GM23338 (cell line): ENCODE results near the gene MTCL1. TPM values are rescaled to one million over a fixed set of nuclear protein-coding genes. Genes with fewer than 3 reads are reported as not detected.

ENCODE experiments used
- ATAC-seq: fragments of 200-7000 bp; cut with Tn5 transposase; 3 replicates; pipeline ENCODE4 v1.9.1; 2020
- DNase-seq: peaks from one replicate; pipeline ENCODE4 v3.0.0-alpha.2; 2015; ENCODE audit warnings: low spot score
- H2AFZ ChIP-seq: fragments of 200-600 bp; sonication (generic); 2 replicates; pipeline ENCODE4 v1.8.0; 2016; ENCODE audit warnings: antibody characterized with exemption, mild to moderate bottlenecking, moderate library complexity
- H3F3A ChIP-seq: fragments of 200-600 bp; sonication (generic); replicated peaks from 2 replicates; pipeline ENCODE4 v1.8.0; 2017; ENCODE audit warnings: antibody characterized with exemption, mixed run types, low read depth
- H3K27ac ChIP-seq: fragments of 200-600 bp; sonication (generic); 2 replicates; pipeline ENCODE4 v1.6.1; 2016; ENCODE audit warnings: low read depth
- H3K27me3 ChIP-seq: fragments of 200-600 bp; sonication (generic); 2 replicates; pipeline ENCODE4 v1.8.0; 2016; ENCODE audit warnings: mild to moderate bottlenecking, mixed run types, moderate library complexity; ENCODE audit not compliant: insufficient read depth
- H3K36me3 ChIP-seq: fragments of 200-600 bp; sonication (generic); 2 replicates; pipeline ENCODE4 v1.8.0; 2016; ENCODE audit warnings: mild to moderate bottlenecking; ENCODE audit not compliant: insufficient read depth
- H3K4me1 ChIP-seq: fragments of 200-600 bp; sonication (generic); 2 replicates; pipeline ENCODE4 v1.8.0; 2016; ENCODE audit warnings: mild to moderate bottlenecking, moderate library complexity; ENCODE audit not compliant: insufficient read depth
- H3K4me2 ChIP-seq: fragments of 200-600 bp; sonication (generic); 2 replicates; pipeline ENCODE4 v1.7.1; 2017; ENCODE audit warnings: mixed run types
- H3K4me3 ChIP-seq: fragments of 200-600 bp; sonication (generic); 2 replicates; pipeline ENCODE4 v1.6.1; 2016; ENCODE audit warnings: mixed run types
- H3K79me2 ChIP-seq: fragments of 200-600 bp; sonication (generic); replicated peaks from 2 replicates; pipeline ENCODE4 v1.8.0; 2017; ENCODE audit warnings: mild to moderate bottlenecking; ENCODE audit not compliant: insufficient read depth
- H3K9me2 ChIP-seq: fragments of 200-600 bp; sonication (generic); 2 replicates; pipeline ENCODE4 v1.8.0; 2017; ENCODE audit not compliant: insufficient read depth
- H4K20me1 ChIP-seq: fragments of 200-600 bp; sonication (generic); replicated peaks from 2 replicates; pipeline ENCODE4 v1.8.0; 2017; ENCODE audit warnings: mild to moderate bottlenecking; ENCODE audit not compliant: insufficient read depth
- H3K27ac Mint-ChIP-seq: 2 replicates; pipeline ENCODE4 v1.8.0; 2020; ENCODE audit warnings: inconsistent platforms, mild to moderate bottlenecking, moderate library complexity, mixed read lengths
- H3K27me3 Mint-ChIP-seq: 3 replicates; pipeline ENCODE4 v1.8.0; 2022; ENCODE audit warnings: low read depth, mild to moderate bottlenecking, moderate library complexity, mixed read lengths, inconsistent platforms; ENCODE audit not compliant: insufficient read depth, poor library complexity
- H3K36me3 Mint-ChIP-seq: 3 replicates; pipeline ENCODE4 v1.8.0; 2021; ENCODE audit warnings: low read depth, mild to moderate bottlenecking, inconsistent platforms, moderate library complexity, mixed read lengths
- H3K4me1 Mint-ChIP-seq: 3 replicates; pipeline ENCODE4 v1.8.0; 2020; ENCODE audit warnings: mild to moderate bottlenecking, inconsistent platforms, mixed read lengths
- H3K4me3 Mint-ChIP-seq: 3 replicates; pipeline ENCODE4 v1.8.0; 2021; ENCODE audit warnings: moderate library complexity, mild to moderate bottlenecking, inconsistent platforms, mixed read lengths
- H3K9me3 Mint-ChIP-seq: 3 replicates; pipeline ENCODE4 v1.8.0; 2020; ENCODE audit warnings: moderate library complexity, mild to moderate bottlenecking, inconsistent platforms, mixed read lengths
- CTCF ChIP-seq, 2 experiments: fragments of 200-600 bp in 1 of 2; sonication (generic) in 1 of 2; conservative IDR thresholded peaks; 2 replicates each; pipeline versions ENCODE4 v1.5.1 to v1.6.1; 2016 to 2017; ENCODE audit warnings: antibody characterized with exemption in 2 of 2, low read depth in 2 of 2, mild to moderate bottlenecking in 2 of 2, moderate library complexity in 1 of 2
- EZH2 ChIP-seq: fragments of 200-600 bp; sonication (generic); IDR thresholded peaks from one replicate; pipeline ENCODE4 v1.8.0; 2017; ENCODE audit warnings: antibody characterized with exemption, mild to moderate bottlenecking, low read depth; ENCODE audit not compliant: unreplicated experiment
- NANOG ChIP-seq: IDR thresholded peaks from 2 replicates; pipeline ENCODE4 v1.6.1; 2016; ENCODE audit warnings: antibody characterized with exemption, borderline replicate concordance
- POLR2AphosphoS5 ChIP-seq: IDR thresholded peaks from 2 replicates; pipeline ENCODE4 v1.6.1; 2016; ENCODE audit warnings: antibody characterized with exemption, low read depth
- ZNF114 ChIP-seq: fragments of 250-450 bp; sonication (Bioruptor Pico); IDR thresholded peaks from 2 replicates; pipeline ENCODE4 v1.5.0; 2020; ENCODE audit warnings: mild to moderate bottlenecking, moderate library complexity
- ZNF331 ChIP-seq: fragments of 250-450 bp; sonication (Bioruptor Pico); IDR thresholded peaks from 2 replicates; pipeline ENCODE4 v1.5.0; 2020; ENCODE audit warnings: low read depth, mild to moderate bottlenecking, moderate library complexity
- ZNF462 ChIP-seq: fragments of 250-450 bp; sonication (Bioruptor Pico); IDR thresholded peaks from 2 replicates; pipeline ENCODE4 v1.5.0; 2020; ENCODE audit warnings: mild to moderate bottlenecking, moderate library complexity
- polyA plus RNA-seq: library from polyadenylated mRNA; unstranded; fragments of >200 nt; fragmentation: Nextera tagmentation; extraction: Ambion mirVana; gene quantifications from 2 replicates; pipeline ENCODE4 v1.2.1, GENCODE V29; 2016
- total RNA-seq: library from RNA; depleted of rRNA; stranded (reverse); fragments of >200 nt; shearing (Covaris generic); gene quantifications from 2 replicates; pipeline ENCODE4 v1.2.3, GENCODE V29; 2014

The MTCL1 gene
- total and polyA plus RNA-seq, 2 experiments from 2014 or later: 14.4 to 45.0 TPM

- TF ChIP-seq ZNF462: no peak
- TF ChIP-seq EZH2: no peak
- no peak for TF ChIP-seq NANOG
- TF ChIP-seq CTCF (conservative IDR thresholded peaks at IDR 0.05; ENCODE audit: low read depth in 2 of 2): no peak
- no peak for TF ChIP-seq ZNF114
Observed at GRCh38 chr18:8744656-8745055, 39.3 kb downstream of the MTCL1 start (continued).

- DNase-seq (no peak), ATAC-seq (no peak)
- Mint-ChIP-seq H3K27me3 (no peaks in the 10 kb centered on the region), H3K27ac (no peak overlapping the region), H3K4me1 (no peaks in the 10 kb centered on the region), H3K9me3 (no peaks in the 10 kb centered on the region), H3K4me3 (no peak overlapping the region), H3K36me3 (peaks cover 22% of the 10 kb centered on the region)
- Histone ChIP-seq H3K4me3 (no peak overlapping the region), H4K20me1 (no peaks in the 10 kb centered on the region), H2AFZ (no peak overlapping the region), H3K36me3 (peaks cover 7% of the 10 kb centered on the region; the same call in 1 of the 2 replicates), H3K4me2 (no peak overlapping the region), H3F3A (no peaks in the 10 kb centered on the region), H3K27me3 (no peaks in the 10 kb centered on the region), H3K9me2 (no peaks in the 10 kb centered on the region), H3K4me1 (no peaks in the 10 kb centered on the region), H3K79me2 (peaks cover 5% of the 10 kb centered on the region; the same call in 1 of the 2 replicates), H3K27ac (no peak overlapping the region)
- TF ChIP-seq ZNF331 (no peak), ZNF462 (no peak), POLR2AphosphoS5 (no peak)
Observed at GRCh38 chr18:8745355-8746014, 40.1 kb downstream of the MTCL1 start.
